ENCODE data around the gene TEX52.
A peak's percentile ranks its signal among the peaks of the same experiment; 100 is the strongest.

Gene TEX52

DNA sequence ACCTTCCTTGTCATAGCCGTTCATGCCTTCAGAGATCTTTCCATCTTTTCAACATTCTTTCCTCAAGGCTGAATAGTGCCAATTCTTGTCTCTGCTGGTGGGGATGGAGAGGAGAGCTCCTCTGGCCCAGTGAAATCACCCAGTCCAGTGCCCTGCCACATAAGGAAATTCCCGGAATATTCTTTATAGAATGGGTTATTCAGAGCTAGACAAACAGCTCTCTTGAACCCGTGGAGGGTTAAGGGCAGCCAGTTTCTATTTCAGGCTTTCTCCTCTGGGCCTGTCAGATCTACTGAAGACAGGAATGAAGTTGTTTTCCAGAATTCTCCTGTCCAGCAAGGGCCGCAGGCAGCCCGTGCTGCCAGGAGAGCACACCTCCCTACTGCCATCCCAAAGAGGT, 13.9 kb downstream of the TEX52 start:
- no peak for DNase-seq (ENCODE audit: low read depth)
- H3K4me3 ChIP-seq (replicated peaks; ENCODE audit: low read depth, low read length) = no peak overlapping the region
- no peak for TF ChIP-seq CTCF (IDR thresholded peaks at IDR 0.05; ENCODE audit: low read length, missing control alignments)

GRCh38 chr12:2841056-2841650, 15.7 kb downstream of the TEX52 start:
- no peak for DNase-seq (ENCODE audit: low read depth)
- no peak overlapping the region for H3K4me3 ChIP-seq (replicated peaks; ENCODE audit: low read depth, low read length)
- TF ChIP-seq CTCF (IDR thresholded peaks at IDR 0.05; ENCODE audit: low read length, missing control alignments) = no peak

DNA sequence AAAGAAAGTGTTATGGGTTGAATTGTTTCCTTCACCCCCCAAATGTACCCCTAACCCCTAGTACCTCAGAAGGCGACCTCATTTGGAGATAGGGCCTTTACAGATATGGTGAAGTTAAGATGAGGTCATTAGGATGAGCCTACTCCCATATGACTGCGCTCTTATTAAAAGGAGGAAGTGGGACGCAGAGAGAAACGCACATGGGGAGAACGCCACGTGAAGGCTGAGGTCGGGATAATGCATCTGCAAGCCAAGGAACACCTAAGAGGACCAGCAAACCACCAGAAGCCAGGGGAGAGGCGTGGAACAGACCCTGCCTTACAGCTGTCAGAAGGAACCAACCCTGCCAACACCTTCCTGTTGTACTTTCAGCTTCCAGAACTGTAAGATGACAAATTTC, 20.3 kb downstream of the TEX52 start:
- no peak for TF ChIP-seq CTCF (IDR thresholded peaks at IDR 0.05; ENCODE audit: low read length, missing control alignments)
- DNase-seq (ENCODE audit: low read depth) = no peak
- H3K4me3 ChIP-seq (replicated peaks; ENCODE audit: low read depth, low read length) = no peak overlapping the region

DNA sequence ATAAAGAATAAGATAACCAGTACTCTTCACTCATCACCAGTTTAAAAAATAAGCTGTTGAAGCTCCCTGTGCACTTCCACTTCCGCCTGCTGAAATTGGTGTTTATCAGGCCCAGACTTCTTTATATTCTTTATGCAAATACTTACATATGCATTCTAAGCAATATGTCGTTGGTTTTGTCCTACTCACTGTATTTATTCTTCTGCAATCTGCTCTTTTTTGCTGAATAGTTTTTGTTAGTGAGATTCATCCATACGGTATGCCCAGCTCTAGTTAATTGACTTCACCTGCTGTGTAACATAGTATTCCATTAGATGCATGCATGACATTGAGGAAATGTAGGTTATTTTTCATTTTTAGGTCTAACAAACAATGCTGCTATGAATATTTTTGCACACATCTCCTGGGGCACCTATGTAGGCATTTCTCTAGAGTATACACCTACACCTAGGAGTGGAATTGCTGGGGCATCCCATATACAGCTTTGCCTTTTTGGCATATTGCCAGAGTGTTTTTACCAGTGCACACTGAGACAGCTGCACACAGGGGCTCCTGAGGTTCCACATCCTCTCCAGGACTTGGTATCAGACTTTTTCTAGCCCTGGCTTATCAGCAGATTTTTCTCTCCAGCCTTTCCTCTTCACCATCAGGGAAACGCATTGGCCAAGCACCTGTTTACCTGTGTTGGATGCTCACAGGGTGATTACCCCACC, 21.0 kb downstream of the TEX52 start:
- H3K4me3 ChIP-seq (replicated peaks; ENCODE audit: low read depth, low read length) = no peak overlapping the region
- no peak for DNase-seq (ENCODE audit: low read depth)
- no peak for TF ChIP-seq CTCF (IDR thresholded peaks at IDR 0.05; ENCODE audit: low read length, missing control alignments)

DNA sequence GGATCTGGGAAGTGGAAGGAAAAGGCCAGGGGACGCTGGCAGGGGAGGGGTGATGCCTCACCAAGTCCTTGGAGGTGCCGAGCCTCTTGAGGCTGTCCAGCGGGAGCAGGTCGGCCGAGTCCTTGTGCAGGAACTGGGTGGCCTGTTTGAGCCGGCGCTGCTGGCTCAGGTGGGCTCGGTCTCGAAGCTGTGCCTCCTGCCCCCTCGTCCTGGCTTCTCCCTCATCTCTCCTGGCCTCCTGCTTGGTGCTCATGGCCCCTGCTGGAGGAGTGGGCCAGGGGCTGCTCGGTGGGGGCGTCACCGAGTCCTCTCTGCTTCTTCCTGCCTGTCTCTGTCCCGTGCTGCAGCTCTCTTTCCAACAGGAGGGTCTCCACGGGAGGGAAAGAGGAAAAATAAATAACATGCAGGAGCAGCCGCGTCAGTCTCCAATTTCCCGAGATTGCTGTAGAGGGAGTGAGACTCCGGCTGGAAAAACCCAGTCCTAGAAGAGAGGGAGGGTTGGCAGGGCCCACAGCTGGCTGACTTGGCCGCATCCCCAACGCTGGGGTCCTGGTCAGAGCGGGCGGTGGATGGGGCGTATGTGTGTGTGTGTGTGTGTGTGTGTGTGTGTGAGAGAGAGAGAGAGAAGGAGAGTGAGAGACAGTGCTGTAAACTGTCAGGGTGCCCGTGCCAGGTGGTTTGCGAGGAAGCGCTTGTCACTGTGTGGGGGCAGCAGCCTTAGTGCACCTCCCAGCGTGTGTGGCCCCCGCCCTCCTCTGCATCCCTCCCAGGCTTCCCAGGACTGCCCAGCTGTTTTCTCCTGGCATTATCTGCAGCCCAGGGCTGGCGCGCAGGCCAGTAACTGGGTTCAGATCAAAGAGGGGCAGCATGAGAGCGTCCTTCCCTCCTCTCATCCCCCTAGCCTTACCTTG, 22.0 kb downstream of the TEX52 start, which contains the start of gene NRIP2:
TSS of gene NRIP2 (minus strand) at position 455 of the 911 bp plus-strand sequence. CDS start at position 403, 52 bp downstream.
- H3K4me3 ChIP-seq (replicated peaks; ENCODE audit: low read depth, low read length) = no peak within 1 kb of the TSS
- peak; percentile 70 for DNase-seq (ENCODE audit: low read depth)

DNA sequence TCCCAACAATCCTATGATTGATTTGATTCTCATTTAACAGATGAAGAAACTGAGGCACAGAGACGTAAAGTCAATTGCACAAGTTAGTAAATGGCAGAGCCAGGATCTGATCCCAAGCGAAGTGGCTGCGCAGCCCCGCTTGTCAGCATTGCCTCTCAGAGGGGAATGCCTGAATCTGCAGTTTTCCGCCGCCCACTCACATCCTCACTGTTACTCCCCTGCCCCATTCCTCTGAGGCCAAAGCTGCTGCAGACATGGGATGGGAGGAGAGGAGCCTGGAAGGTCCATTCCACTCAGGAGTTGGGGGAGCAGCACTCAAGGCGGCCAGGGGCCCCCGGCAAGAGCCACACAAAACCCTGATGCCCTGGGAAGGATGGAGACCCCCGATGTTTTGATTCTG, 23.0 kb downstream of the TEX52 start:
- H3K4me3 ChIP-seq (replicated peaks; ENCODE audit: low read depth, low read length) = no peak overlapping the region
- peak; percentile 43 for DNase-seq (ENCODE audit: low read depth)
- no peak for TF ChIP-seq CTCF (IDR thresholded peaks at IDR 0.05; ENCODE audit: low read length, missing control alignments)

More for the DNA sequence above, 22.0 kb downstream of the TEX52 start, which contains the start of gene NRIP2:
- peak; percentile 22 for TF ChIP-seq CTCF (IDR thresholded peaks at IDR 0.05; ENCODE audit: low read length, missing control alignments)
